Measurements from ENCODE around the gene MACROD2.

MACROD2 gene

DNA sequence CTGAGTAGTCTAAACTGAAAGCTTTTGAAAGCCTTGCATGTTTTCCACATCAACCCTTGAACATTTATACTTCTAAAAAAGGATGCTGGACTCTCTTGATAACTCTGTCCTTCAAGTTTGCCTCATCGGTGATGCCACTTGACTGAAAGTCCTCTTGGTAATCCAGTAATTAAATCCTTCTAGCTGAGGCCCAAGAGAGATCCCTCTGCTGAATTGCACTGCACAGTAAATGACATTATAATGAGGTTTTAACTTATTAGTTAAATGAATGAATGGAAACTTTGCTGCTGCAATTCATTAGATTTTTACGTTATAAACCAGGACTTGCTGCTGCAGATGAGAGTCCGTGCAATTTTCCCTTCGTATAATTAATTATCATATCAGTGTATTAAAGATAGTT lies 706.0 kb downstream of the MACROD2 start:
- DNase-seq (ENCODE audit: extremely low read depth, low read depth): no peak
- no peak for TF ChIP-seq CTCF (IDR thresholded peaks at IDR 0.05; ENCODE audit: low read depth, low read length)

GRCh38 chr20:14706555-14706954 lies 711.2 kb downstream of the MACROD2 start:
- TF ChIP-seq CTCF (IDR thresholded peaks at IDR 0.05; ENCODE audit: low read depth, low read length): no peak
- no peak for DNase-seq (ENCODE audit: extremely low read depth, low read depth)

GRCh38 chr20:14707026-14707680 lies 711.8 kb downstream of the MACROD2 start:
- DNase-seq (ENCODE audit: extremely low read depth, low read depth): no peak
- no peak for TF ChIP-seq CTCF (IDR thresholded peaks at IDR 0.05; ENCODE audit: low read depth, low read length)

GRCh38 chr20:14707865-14708596 lies 712.7 kb downstream of the MACROD2 start:
- no peak for TF ChIP-seq CTCF (IDR thresholded peaks at IDR 0.05; ENCODE audit: low read depth, low read length)
- DNase-seq (ENCODE audit: extremely low read depth, low read depth): no peak

- no peak for TF ChIP-seq CTCF (IDR thresholded peaks at IDR 0.05; ENCODE audit: low read depth, low read length)
- no peak for DNase-seq (ENCODE audit: extremely low read depth, low read depth)
These were observed 714.1 kb downstream of the MACROD2 start for GRCh38 chr20:14709439-14709838.

DNA sequence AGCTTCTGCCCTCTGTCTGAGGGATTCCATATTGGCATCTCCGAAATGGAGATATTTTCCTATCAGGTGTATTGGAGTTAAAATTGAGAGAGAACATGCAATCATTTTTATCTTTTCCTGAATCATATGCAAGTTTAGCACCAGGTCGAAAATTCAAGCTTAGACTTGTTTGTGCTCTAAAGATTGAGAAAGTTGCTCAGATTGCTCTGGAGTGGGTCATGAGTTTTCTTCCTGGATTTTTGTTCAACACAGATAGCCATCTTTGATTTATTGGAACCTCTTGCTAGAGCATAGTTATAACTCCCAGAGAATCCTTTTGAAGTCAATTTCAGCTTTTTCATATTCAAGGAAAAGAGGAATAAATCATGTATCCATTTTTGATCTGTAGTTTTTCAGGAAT lies 715.6 kb downstream of the MACROD2 start:
- TF ChIP-seq CTCF (IDR thresholded peaks at IDR 0.05; ENCODE audit: low read depth, low read length): no peak
- no peak for DNase-seq (ENCODE audit: extremely low read depth, low read depth)

- TF ChIP-seq CTCF (IDR thresholded peaks at IDR 0.05; ENCODE audit: low read depth, low read length): no peak
- DNase-seq (ENCODE audit: extremely low read depth, low read depth): no peak
These were observed 716.3 kb downstream of the MACROD2 start for GRCh38 chr20:14711652-14712051.

Measured in AG09319 (cell line).